K562 (cell line): ENCODE data around the gene SSR4. TPM values are rescaled to one million over a fixed set of nuclear protein-coding genes. Genes with fewer than 3 reads are reported as not detected.

Experiments used
- DMBX1 ChIP-seq: fragments of 250-450 bp; sonication (Bioruptor Pico); IDR thresholded peaks from 2 replicates; pipeline ENCODE4 v1.8.0; 2022; ENCODE audit warnings: inconsistent platforms, mild to moderate bottlenecking, moderate library complexity, borderline replicate concordance
- EP400 ChIP-seq: fragments of 450-650 bp; IDR thresholded peaks from 2 replicates; pipeline ENCODE4 v1.6.1; 2017; ENCODE audit warnings: antibody characterized with exemption, mild to moderate bottlenecking, moderate library complexity
- GABPB2 ChIP-seq: fragments of 250-450 bp; sonication (Bioruptor Pico); conservative IDR thresholded peaks from 2 replicates; pipeline ENCODE4 v1.5.1; 2021; ENCODE audit warnings: mild to moderate bottlenecking
- HLTF ChIP-seq: fragments of 450-650 bp; IDR thresholded peaks from 2 replicates; pipeline ENCODE4 v1.6.1; 2016
- MLX ChIP-seq, 2 experiments: fragments of 450-650 bp in 1 of 2; sonication (generic) in 1 of 2; formaldehyde crosslinking; conservative IDR thresholded peaks; 2 replicates each; pipeline versions ENCODE4 v1.4.0 to v1.8.1; 2020 to 2022; ENCODE audit warnings: mild to moderate bottlenecking in 1 of 2, missing genetic modification reagents in 1 of 2
- MYC ChIP-seq, 2 experiments: fragments of 250-450 bp in 1 of 2; sonication (Bioruptor Pico) in 1 of 2; IDR thresholded peaks; 2 replicates each; pipeline versions ENCODE4 v1.5.1 to v1.6.1; 2012 to 2021; ENCODE audit warnings: low read depth in 2 of 2, borderline replicate concordance in 1 of 2, improper control_type of control experiment in 1 of 2, low read length in 1 of 2, mild to moderate bottlenecking in 1 of 2, moderate library complexity in 1 of 2
- POLR2A ChIP-seq: fragments of 450-650 bp; conservative IDR thresholded peaks from 2 replicates; pipeline ENCODE4 v1.6.1; 2016
- TAF15 ChIP-seq: fragments of 200-400 bp; formaldehyde crosslinking; IDR thresholded peaks from 2 replicates; pipeline ENCODE4 v1.6.1; 2017; ENCODE audit warnings: mild to moderate bottlenecking, low read depth, low read length, moderate library complexity
- TCF3 ChIP-seq: sonication (generic); formaldehyde crosslinking; IDR thresholded peaks from 2 replicates; pipeline ENCODE4 v1.4.0; 2020; ENCODE audit warnings: mild to moderate bottlenecking, missing genetic modification reagents
- TEAD2 ChIP-seq: fragments of 450-650 bp; IDR thresholded peaks from 2 replicates; pipeline ENCODE4 v1.6.1; 2016; ENCODE audit warnings: missing genetic modification characterization, control low read depth, missing compliant biosample characterization
- ZBTB5 ChIP-seq: fragments of 450-650 bp; IDR thresholded peaks from 2 replicates; pipeline ENCODE4 v1.6.1; 2017; ENCODE audit warnings: antibody characterized with exemption
- ZNF23 ChIP-seq: fragments of 250-450 bp; sonication (Bioruptor Pico); IDR thresholded peaks from 2 replicates; pipeline ENCODE4 v1.4.0; 2020; ENCODE audit warnings: mild to moderate bottlenecking
- ZNF316 ChIP-seq: fragments of 450-650 bp; IDR thresholded peaks from 2 replicates; pipeline ENCODE4 v1.6.1; 2016
- ZNF318 ChIP-seq, 2 experiments: fragments of 450-650 bp; IDR thresholded peaks; 2 replicates each; pipeline ENCODE4 v1.6.1; 2016; ENCODE audit warnings: mild to moderate bottlenecking in 2 of 2, borderline replicate concordance in 1 of 2, low read depth in 1 of 2, moderate library complexity in 1 of 2
- polyA plus RNA-seq, 8 experiments: library from polyadenylated mRNA; depleted of rRNA in 4 of 8; stranded (reverse) in 5 of 8; unstranded in 3 of 8; fragments of >200 nt; fragmentation: Nextera tagmentation in 2 of 8; fragmentation: Illumina TruSeq in 1 of 8; extraction: Ambion mirVana in 2 of 8; extraction: Trizol in 1 of 8; gene quantifications; 2 replicates each; pipeline versions ENCODE4 v1.2.1 to v1.2.3, GENCODE V29; 2011 to 2014; ENCODE audit warnings: inconsistent platforms in 1 of 8, missing spikeins in 1 of 8
- total RNA-seq, 7 experiments: library from RNA; depleted of rRNA in 6 of 7; stranded (reverse); fragments of >200 nt in 6 of 7; fragmentation: Illumina TruSeq in 2 of 7; extraction: Trizol in 2 of 7; gene quantifications; 2 replicates each; pipeline versions ENCODE4 v1.2.1 to v1.2.3, GENCODE V29; 2011 to 2021; ENCODE audit warnings: low replicate concordance in 1 of 7

The SSR4 gene
- total and polyA plus RNA-seq, 9 of the 15 experiments (the other 6 are each of a cell fraction or from before 2014, with no cell fraction given), result 146 to 492 (median 272) TPM

- no peak for TF ChIP-seq ZBTB5
- no peak for TF ChIP-seq GABPB2 (CRISPR knock-in tag)
- peak; percentile 94 for TF ChIP-seq EP400
- peak; percentile 85 for TF ChIP-seq POLR2A
- TF ChIP-seq MYC (IDR thresholded peaks at IDR 0.05; ENCODE audit: low read depth, low read length), result peak; percentile 79
- TF ChIP-seq MYC (CRISPR knock-in tag; IDR thresholded peaks at IDR 0.05; ENCODE audit: borderline replicate concordance, low read depth), result peak; percentile 21; the same call in 1 of the 2 replicates
- no peak for TF ChIP-seq TEAD2 (tag)
- TF ChIP-seq ZNF318 (IDR thresholded peaks at IDR 0.05; ENCODE audit: borderline replicate concordance in 1 of 2, low read depth in 1 of 2), result no peak
- no peak for TF ChIP-seq MLX (CRISPR knock-in tag; conservative IDR thresholded peaks at IDR 0.05)
- 0 out of 2 replicates have a peak, but pooled peaks have one; percentile 21 for TF ChIP-seq TCF3 (CRISPR knock-in tag)
- no peak for TF ChIP-seq ZNF316
- no peak for TF ChIP-seq HLTF
- TF ChIP-seq DMBX1, result no peak
- TF ChIP-seq ZNF23 (CRISPR knock-in tag), result no peak
- no peak for TF ChIP-seq TAF15
These were observed at the start of gene SSR4, which contains the start of gene IDH3G (continued) for GRCh38 chrX:153794018-153794896.
